ENCODE measurements around the gene SUPT16H.

Gene SUPT16H

DNA sequence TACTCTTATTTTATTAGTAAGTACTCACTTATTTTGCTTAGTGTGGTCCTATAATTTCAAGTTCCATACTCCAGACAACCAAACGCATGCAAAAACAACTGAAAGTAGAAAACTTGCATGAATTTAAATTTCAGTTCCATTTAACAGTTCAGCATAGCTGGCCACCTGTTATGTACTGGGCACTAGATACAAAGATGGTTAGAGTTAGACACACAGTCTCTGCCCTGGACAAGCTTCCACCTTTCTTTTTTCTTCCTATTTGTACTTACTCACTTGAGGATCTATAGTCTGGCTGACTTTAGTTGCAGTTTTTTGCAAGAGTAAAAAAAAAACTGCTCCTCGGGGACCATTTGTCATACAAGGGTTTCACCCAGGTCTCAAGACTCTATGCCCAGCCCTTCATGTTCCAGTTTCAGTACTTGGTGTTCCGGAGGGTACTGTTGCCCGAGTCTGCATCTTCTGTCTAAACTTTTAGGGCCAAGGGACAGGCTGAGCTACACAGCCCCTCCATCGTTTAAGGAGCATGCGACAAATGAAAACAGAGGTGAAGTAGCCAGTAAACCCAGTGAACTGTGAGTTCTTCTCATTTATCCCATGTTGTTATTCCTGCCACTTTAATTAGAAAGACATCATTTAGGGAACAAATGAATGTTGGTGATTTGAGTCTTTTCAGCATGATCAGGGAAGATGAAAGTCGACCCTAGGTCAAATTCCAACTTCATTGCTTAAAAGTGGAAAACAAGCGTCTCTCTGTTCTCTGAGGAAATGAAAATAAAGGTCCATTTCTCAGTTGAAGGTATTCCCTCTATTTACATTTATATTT lies 81.6 kb downstream of the SUPT16H start:
- no peak for DNase-seq (ENCODE audit: low read depth in 3 of 3)

All from stimulated activated CD4-positive, alpha-beta T cell treated with anti-CD3 and anti-CD28 coated beads, TNF-alpha, amount 100 ng/mL, for 24 hours (primary cell).